ENCODE data around the gene DNM3. TPM values are rescaled to one million over a fixed set of nuclear protein-coding genes. Genes with fewer than 3 reads are reported as not detected.

Gene DNM3
- total and polyA plus RNA-seq, 2 of the 8 experiments (the other 6 are each of a cell fraction or from before 2014, with no cell fraction given) = 2.0 to 8.5 TPM

DNA sequence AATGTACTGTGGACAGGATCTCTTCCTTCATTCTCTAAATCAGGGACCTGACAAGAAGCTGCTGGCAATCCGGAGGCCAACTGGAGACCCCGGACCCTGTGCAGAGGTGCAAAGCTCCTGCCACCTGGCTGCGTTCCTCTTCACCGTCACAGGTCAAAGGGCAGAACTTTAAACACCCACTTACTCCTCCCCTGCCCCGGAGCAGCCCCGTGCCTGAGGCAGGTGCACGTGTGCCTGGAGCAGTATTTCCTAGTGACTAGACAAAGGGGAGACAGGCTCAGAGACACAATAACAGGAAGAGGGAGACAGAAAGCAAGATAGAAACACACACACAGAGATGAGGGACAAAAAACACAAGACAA lies 609.2 kb downstream of the DNM3 start:
- no peaks in the 10 kb centered on the region for H3K36me3 ChIP-seq (ENCODE audit: control insufficient read depth in 2 of 4, insufficient read depth in 4 of 4, low read length in 3 of 4)
- CTCF ChIA-PET (ENCODE audit: partially characterized antibody) = interaction anchor here (0.7 to 5.2 kb wide), 23 partner anchors 8 to 439 kb away, joined by 3 to 39 read pairs (median 3); no protein-coding TSS in a partner anchor
- no peaks in the 10 kb centered on the region for H3K23me2 ChIP-seq (ENCODE audit: low read depth, low read length)
- no peak overlapping the region for H2BK12ac ChIP-seq (ENCODE audit: low read depth, low read length)
- H3K4me2 ChIP-seq (ENCODE audit: insufficient read depth in 1 of 2, low read depth in 2 of 2, low read length in 2 of 2) = no peak overlapping the region
- H3K79me1 ChIP-seq (ENCODE audit: low read depth, low read length) = no peaks in the 10 kb centered on the region
- H2BK120ac ChIP-seq (replicated peaks; ENCODE audit: low read depth, low read length) = no peak overlapping the region
- H3K56ac ChIP-seq (replicated peaks; ENCODE audit: insufficient read length, low read depth, low read length) = no peak overlapping the region
- no peak overlapping the region for H3K4ac ChIP-seq (replicated peaks; ENCODE audit: insufficient read length, low read depth, low read length)
- H2BK15ac ChIP-seq (ENCODE audit: low read length) = no peak overlapping the region; the same call in 1 of the 2 replicates
- H3K4me3 ChIP-seq (ENCODE audit: extremely low read depth in 1 of 4, insufficient read depth in 2 of 4, low read depth in 3 of 4, low read length in 4 of 4) = no peak overlapping the region
- H3K9me3 ChIP-seq (ENCODE audit: insufficient read depth in 2 of 2, low read depth in 1 of 2, low read length in 1 of 2) = no peaks in the 10 kb centered on the region
- H3K9ac ChIP-seq (replicated peaks in 1 of 4; ENCODE audit: extremely low read depth in 1 of 4, low read depth in 3 of 4, low read length in 3 of 4) = no peak overlapping the region
- no peak overlapping the region for H3K14ac ChIP-seq (ENCODE audit: insufficient read length)
- no peak overlapping the region for H2AK5ac ChIP-seq (ENCODE audit: low read depth, low read length)
- no peaks in the 10 kb centered on the region for H4K20me1 ChIP-seq (replicated peaks in 1 of 2; ENCODE audit: control insufficient read depth in 1 of 2, insufficient read depth in 2 of 2, low read length in 2 of 2)
- H4K5ac ChIP-seq (ENCODE audit: insufficient read length, low read depth, low read length) = no peak overlapping the region
- 92% methylated on average over 7 of the region's 7 CpGs; no CpG with 5 or more reads in 1 of the 2 experiments for WGBS, 2 experiments (ENCODE audit: extremely low coverage in 1 of 2, insufficient coverage in 1 of 2, insufficient read length in 1 of 2, insufficient replicate concordance in 2 of 2, low coverage in 1 of 2, low lambda C conversion rate in 2 of 2, missing lambda C conversion rate in 1 of 2)
- H3K4me1 ChIP-seq (replicated peaks in 1 of 4; ENCODE audit: control insufficient read depth in 3 of 4, insufficient read depth in 4 of 4, low read length in 3 of 4) = no peaks in the 10 kb centered on the region
- peaks cover 0 to 2% (median 0%) of the 10 kb centered on the region in 4 experiments; a peak in 1 of 7 replicates for H3K27me3 ChIP-seq (replicated peaks in 1 of 4; ENCODE audit: control insufficient read depth in 3 of 4, extremely low read depth in 1 of 4, insufficient read depth in 3 of 4, low read length in 3 of 4)
- DNase-seq (ENCODE audit: low read depth in 1 of 2, low spot score in 2 of 2) = no peak
- no peak for FAIRE-seq
- H2BK5ac ChIP-seq (ENCODE audit: low read depth, low read length) = no peak overlapping the region
- no peak overlapping the region for H2BK20ac ChIP-seq (ENCODE audit: low read length)
- H3K23ac ChIP-seq (ENCODE audit: insufficient read length) = no peak overlapping the region
- POLR2A ChIA-PET (ENCODE audit: partially characterized antibody) = interaction anchor here (1.4 to 1.5 kb wide), 2 partner anchors 10 to 82 kb away, joined by 4 read pairs; no protein-coding TSS in a partner anchor
- H4K8ac ChIP-seq (ENCODE audit: extremely low read depth, insufficient read depth, low read length) = no peak overlapping the region
- H3K18ac ChIP-seq (ENCODE audit: extremely low read depth, low read length) = no peak overlapping the region
- H3K27ac ChIP-seq (ENCODE audit: low read depth, low read length) = no peak overlapping the region
- TF ChIP-seq TBP (IDR thresholded peaks at IDR 0.05; ENCODE audit: low read depth, low read length) = no peak
- TF ChIP-seq RXRA (IDR thresholded peaks at IDR 0.05; ENCODE audit: insufficient read depth, low read depth, low read length) = no peak
- peak overlapping the region; percentile 100 for H2AFZ ChIP-seq (ENCODE audit: low read length)
- no peaks in the 10 kb centered on the region for H3K79me2 ChIP-seq (ENCODE audit: control insufficient read depth in 1 of 2, insufficient read depth in 2 of 2, low read length in 2 of 2)
- H4K91ac ChIP-seq (replicated peaks; ENCODE audit: insufficient read length, low read length) = no peak overlapping the region

Data from H1 (cell line).